CD14-positive monocyte (primary cell): ENCODE measurements around the gene ARF6. TPM values are rescaled to one million over a fixed set of nuclear protein-coding genes. Genes with fewer than 3 reads are reported as not detected.

Experiments
- DNase-seq, 3 donors: peaks; one replicate each; pipeline ENCODE4 v3.0.0-alpha.2; 2011 to 2022
- H2AFZ ChIP-seq: 2 replicates; pipeline ENCODE4 v1.6.0; 2012; ENCODE audit warnings: mild to moderate bottlenecking, low read depth, low read length, inconsistent platforms; ENCODE audit not compliant: insufficient read depth, poor library complexity, severe bottlenecking
- H3K27ac ChIP-seq, 2 donors: 1 replicate in 1 of 2; 2 replicates in 1 of 2; pipeline ENCODE4 v1.5.1; 2012 to 2013; ENCODE audit warnings: low read length in 2 of 2, control low read depth in 1 of 2, inconsistent platforms in 1 of 2, low read depth in 1 of 2, mild to moderate bottlenecking in 1 of 2
- H3K27me3 ChIP-seq, 2 donors: one replicate each; pipeline versions ENCODE4 v1.6.0 to v1.6.1; 2011 to 2013; ENCODE audit warnings: low read length in 2 of 2; ENCODE audit not compliant: control insufficient read depth in 2 of 2, insufficient read depth in 2 of 2
- H3K36me3 ChIP-seq, 2 donors: replicated peaks in 1 of 2; 1 replicate in 1 of 2; 2 replicates in 1 of 2; pipeline versions ENCODE4 v1.5.1 to v1.6.1; 2012 to 2013; ENCODE audit warnings: low read length in 2 of 2, control low read depth in 1 of 2, inconsistent platforms in 1 of 2, mild to moderate bottlenecking in 1 of 2; ENCODE audit not compliant: insufficient read depth in 2 of 2, control insufficient read depth in 1 of 2
- H3K4me1 ChIP-seq, 2 donors: 1 replicate in 1 of 2; 2 replicates in 1 of 2; pipeline versions ENCODE4 v1.5.1 to v1.6.1; 2012 to 2013; ENCODE audit warnings: low read length in 2 of 2, control low read depth in 1 of 2, inconsistent platforms in 1 of 2, mild to moderate bottlenecking in 1 of 2, moderate library complexity in 1 of 2; ENCODE audit not compliant: insufficient read depth in 2 of 2, control insufficient read depth in 1 of 2
- H3K4me2 ChIP-seq: replicated peaks from 2 replicates; pipeline ENCODE3; 2012; ENCODE audit warnings: low read length, moderate library complexity, mild to moderate bottlenecking; ENCODE audit not compliant: poor library complexity, severe bottlenecking; ENCODE audit errors: extremely low read depth
- H3K4me3 ChIP-seq, 3 experiments: fragments of 200-600 bp in 1 of 3; sonication (generic) in 1 of 3; replicated peaks in 1 of 3; 1 replicate in 2 of 3; 2 replicates in 1 of 3; pipeline ENCODE4 v1.5.1; 2011 to 2013; ENCODE audit warnings: low read length in 3 of 3, mild to moderate bottlenecking in 3 of 3, control low read depth in 2 of 3, low read depth in 2 of 3, inconsistent platforms in 1 of 3, moderate library complexity in 1 of 3
- H3K79me2 ChIP-seq: 2 replicates; pipeline ENCODE4 v1.6.0; 2012; ENCODE audit warnings: mild to moderate bottlenecking, control low read depth, inconsistent platforms, low read length, moderate library complexity; ENCODE audit not compliant: insufficient read depth
- H3K9ac ChIP-seq: 2 replicates; pipeline ENCODE4 v1.6.0; 2017; ENCODE audit warnings: low read length, mild to moderate bottlenecking; ENCODE audit not compliant: insufficient read depth, poor library complexity, severe bottlenecking
- H3K9me3 ChIP-seq, 2 donors: replicated peaks in 1 of 2; 1 replicate in 1 of 2; 2 replicates in 1 of 2; pipeline versions ENCODE4 v1.5.1 to v1.6.1; 2012 to 2013; ENCODE audit warnings: low read length in 2 of 2, control low read depth in 1 of 2; ENCODE audit not compliant: control insufficient read depth in 1 of 2, insufficient read depth in 1 of 2
- H4K20me1 ChIP-seq: 2 replicates; pipeline ENCODE4 v1.6.0; 2012; ENCODE audit warnings: mild to moderate bottlenecking, low read length, control low read depth, moderate library complexity; ENCODE audit not compliant: insufficient read depth
- H3K27ac Mint-ChIP-seq, 7 donors: one replicate each; pipeline ENCODE4 v1.8.0; 2020; ENCODE audit warnings: mild to moderate bottlenecking in 7 of 7, mixed read lengths in 7 of 7, moderate library complexity in 6 of 7, inconsistent platforms in 2 of 7
- H3K27me3 Mint-ChIP-seq, 3 donors: one replicate each; pipeline ENCODE4 v1.8.0; 2021 to 2022; ENCODE audit warnings: low read depth in 3 of 3, mild to moderate bottlenecking in 3 of 3, mixed read lengths in 3 of 3, moderate library complexity in 3 of 3, inconsistent platforms in 1 of 3
- H3K36me3 Mint-ChIP-seq, 2 donors: one replicate each; pipeline ENCODE4 v1.8.0; 2020; ENCODE audit warnings: mixed read lengths in 2 of 2, inconsistent platforms in 1 of 2, mild to moderate bottlenecking in 1 of 2
- H3K4me1 Mint-ChIP-seq: one replicate; pipeline ENCODE4 v1.8.0; 2020; ENCODE audit warnings: mild to moderate bottlenecking, mixed read lengths
- H3K4me3 Mint-ChIP-seq, 2 donors: one replicate each; pipeline ENCODE4 v1.8.0; 2020; ENCODE audit warnings: mild to moderate bottlenecking in 2 of 2, mixed read lengths in 2 of 2, moderate library complexity in 1 of 2
- H3K9me3 Mint-ChIP-seq, 7 donors: one replicate each; pipeline ENCODE4 v1.8.0; 2020 to 2022; ENCODE audit warnings: mixed read lengths in 7 of 7, mild to moderate bottlenecking in 6 of 7, moderate library complexity in 6 of 7, inconsistent platforms in 2 of 7
- CTCF ChIP-seq: fragments of 200-600 bp; IDR thresholded peaks from one replicate; pipeline ENCODE4 v1.8.0; 2022; ENCODE audit warnings: antibody characterized with exemption, mild to moderate bottlenecking
- WGBS: methylation state at CpG from one replicate; pipeline ENCODE4 v1.1.5; 2013; ENCODE audit warnings: missing lambda C conversion rate; ENCODE audit not compliant: insufficient coverage; 5-methylcytosine and 5-hydroxymethylcytosine counted together
- intact Hi-C, 2 donors: fragments of 100-400 bp; cut with micrococcal nuclease; formaldehyde crosslinking; loops; one replicate each; pipeline versions ENCODE4 v1.15.0 to v1.15.1; 2023
- polyA minus RNA-seq: library from RNA; depleted of rRNA, polyadenylated mRNA; stranded (reverse); fragments of >200 nt; gene quantifications from 2 replicates; pipeline ENCODE4 v1.2.3, GENCODE V29; 2012
- polyA plus RNA-seq, 3 donors: library from polyadenylated mRNA; depleted of rRNA in 1 of 3; unstranded in 2 of 3; stranded (reverse) in 1 of 3; fragments of 300-500 nt in 2 of 3; fragments of >200 nt in 1 of 3; fragmentation: Illumina TruSeq in 2 of 3; gene quantifications; 1 replicate in 2 of 3; 2 replicates in 1 of 3; pipeline ENCODE4 v1.2.3, GENCODE V29; 2012 to 2021
- total RNA-seq, 12 experiments: library from RNA in 1 of 12; stranded (reverse) in 1 of 12; fragments of 120-200 nt in 1 of 12; gene quantifications; one replicate each; pipeline ENCODE4 v1.2.4 and lab custom pipeline; 2013 to 2026; ENCODE audit warnings: mixed read lengths in 6 of 12, inconsistent platforms in 1 of 12

The ARF6 gene
- total RNA-seq (2013), result 66.9 TPM
- polyA plus RNA-seq (100 to 1,000 TPM in 2 of 3 donors, 10 to 100 TPM in 1; 76.4 to 136 (median 120) TPM), polyA minus RNA-seq (46.0 and 81.9 TPM in 2 replicates), total RNA-seq (lab: John Stamatoyannopoulos, UW) (95.4 to 402 (median 257) reads per million in 11 experiments)

DNA sequence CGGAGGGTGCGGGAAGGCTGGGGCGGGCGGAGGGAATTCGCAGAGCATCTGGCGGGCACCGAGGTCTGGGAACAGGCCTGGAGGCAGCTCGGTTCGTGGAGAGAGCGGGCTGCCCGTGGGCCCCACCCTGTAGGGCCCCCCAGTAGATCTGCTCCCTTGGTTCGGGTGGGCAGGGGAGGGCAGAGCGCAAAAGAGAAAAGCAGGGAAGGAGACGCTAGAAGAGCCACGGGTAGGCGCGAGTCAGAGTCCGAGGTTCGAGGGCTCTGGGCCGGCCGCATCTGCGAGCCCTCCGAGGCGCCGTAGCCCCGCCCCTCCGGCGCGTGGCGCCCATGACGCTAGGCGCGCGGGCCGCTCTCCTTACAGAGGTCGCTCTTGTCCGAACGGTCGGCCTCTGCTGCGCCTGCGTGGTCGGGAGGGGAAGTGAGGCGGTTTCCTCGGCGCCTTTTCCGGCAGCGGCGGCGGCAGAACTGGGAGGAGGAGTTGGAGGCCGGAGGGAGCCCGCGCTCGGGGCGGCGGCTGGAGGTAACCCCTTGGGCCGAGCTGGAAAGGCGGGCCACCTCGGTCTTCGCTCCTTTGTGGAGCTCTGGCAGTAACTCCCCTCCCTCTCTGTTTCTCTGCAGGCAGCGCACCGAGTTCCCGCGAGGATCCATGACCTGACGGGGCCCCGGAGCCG lies at the start of gene ARF6:
Gene ARF6 (plus strand): TSS at position 447 of the 673 bp plus-strand sequence. CDS start 655 bp downstream, outside the sequence.
- H3K9me3 ChIP-seq, result no peaks in the 10 kb centered on the region
- H3K9ac ChIP-seq, result peak within 1 kb of the TSS; percentile 99
- H4K20me1 ChIP-seq, result peaks cover 47% of the 10 kb centered on the region
- H3K4me2 ChIP-seq, result peak within 1 kb of the TSS; percentile 76
- H3K4me3 ChIP-seq, result peak within 1 kb of the TSS; percentile 93 to 100 (median 99)
- Mint-ChIP-seq H3K9me3 (no peaks in the 10 kb centered on the region), H3K36me3 (peaks cover 31 to 35% of the 10 kb centered on the region in 2 donors), H3K4me1 (peaks cover 18% of the 10 kb centered on the region), H3K27me3 (peaks cover 0 to 9% (median 0%) of the 10 kb centered on the region in 3 donors), H3K4me3 (peak within 1 kb of the TSS; percentile 93 to 97), H3K27ac (peak within 1 kb of the TSS; percentile 95 to 100 (median 99))
- peaks cover 58% of the 10 kb centered on the region for H3K79me2 ChIP-seq
- TF ChIP-seq CTCF, result no peak
- peak; percentile 96 to 98 (median 97) for DNase-seq
- intact Hi-C loops, result loop anchor here (2.0 to 10.0 kb wide), 4 partner anchors 30 to 212 kb away; no protein-coding TSS in a partner anchor
- peak within 1 kb of the TSS; percentile 99 for H3K27ac ChIP-seq
- H3K4me1 ChIP-seq, result peaks cover 20 to 44% of the 10 kb centered on the region in 2 donors
- WGBS, result under 1% methylated on average over 59 of the region's 66 CpGs
- H3K36me3 ChIP-seq, result peaks cover 7 to 8% of the 10 kb centered on the region in 2 donors
- H2AFZ ChIP-seq, result peak within 1 kb of the TSS; percentile 83
- H3K27me3 ChIP-seq, result no peaks in the 10 kb centered on the region

DNA sequence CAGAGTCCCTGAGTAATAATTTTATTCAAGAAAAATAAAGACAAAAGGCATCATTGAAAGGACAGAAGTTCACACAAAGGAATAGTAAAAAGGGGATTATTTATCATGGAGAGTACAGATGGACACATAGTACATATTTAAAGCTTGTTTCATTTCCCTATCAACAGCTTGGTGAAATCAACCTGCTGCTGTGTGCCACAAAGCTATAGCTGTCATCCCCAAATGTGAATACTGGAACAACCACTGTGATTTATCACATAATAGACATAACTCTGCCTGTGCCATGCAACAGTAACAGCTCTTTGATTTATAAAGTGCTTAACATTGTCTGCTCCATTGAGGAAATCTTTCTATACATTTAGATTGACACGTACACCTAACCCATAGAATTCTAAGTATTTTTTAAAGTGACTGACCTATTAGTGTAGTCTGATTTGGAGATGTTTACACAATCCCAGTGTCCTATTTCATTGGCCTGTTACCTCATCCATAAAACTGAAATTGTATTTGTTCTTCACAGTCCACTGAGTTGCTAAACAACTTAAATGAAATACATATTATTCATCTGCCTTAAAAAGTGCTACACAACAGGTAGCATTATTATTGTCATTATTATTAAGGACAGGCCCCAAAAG lies 43.6 kb upstream of the ARF6 start:
- Histone ChIP-seq H3K27ac (peak overlapping the region in 1 of 2 donors; percentile 28), H3K36me3 (peaks cover 48 to 61% of the 10 kb centered on the region in 2 donors), H3K4me3 (no peak overlapping the region), H3K4me2 (no peak overlapping the region), H3K9me3 (no peaks in the 10 kb centered on the region), H2AFZ (no peak overlapping the region), H3K79me2 (peaks cover 62% of the 10 kb centered on the region), H3K27me3 (no peaks in the 10 kb centered on the region), H3K9ac (no peak overlapping the region), H3K4me1 (peaks cover 9 to 23% of the 10 kb centered on the region in 2 donors), H4K20me1 (peaks cover 26% of the 10 kb centered on the region)
- no peak for TF ChIP-seq CTCF
- intact Hi-C loops, result no loop called here
- no CpG with 5 or more reads among the region's 1 CpG for WGBS
- Mint-ChIP-seq H3K4me1 (peaks cover 28% of the 10 kb centered on the region), H3K4me3 (no peak overlapping the region), H3K9me3 (peaks cover 0 to 6% (median 0%) of the 10 kb centered on the region in 7 donors), H3K36me3 (peaks cover 33 to 56% of the 10 kb centered on the region in 2 donors), H3K27ac (peak overlapping the region in 2 of 7 donors; percentile 27 to 54), H3K27me3 (no peaks in the 10 kb centered on the region)
- DNase-seq, result no peak
